Neuronal stem cell (in vitro differentiated cells): ENCODE results near the gene MRPS34.

Experiments used
- DNase-seq: peaks from one replicate; pipeline ENCODE4 v3.0.0-alpha.2; 2013; ENCODE audit warnings: low spot score
- H2AFZ ChIP-seq: one replicate; pipeline ENCODE4 v1.6.1; 2013; ENCODE audit warnings: mild to moderate bottlenecking, low read length, inconsistent platforms
- H2AK5ac ChIP-seq: 2 replicates; pipeline ENCODE4 v1.6.1; 2013; ENCODE audit warnings: low read depth, mild to moderate bottlenecking, inconsistent platforms, low read length, moderate library complexity, mixed read lengths
- H2BK120ac ChIP-seq: 2 replicates; pipeline ENCODE4 v1.6.1; 2013; ENCODE audit warnings: low read depth, mild to moderate bottlenecking, inconsistent platforms, low read length, moderate library complexity, mixed read lengths
- H2BK12ac ChIP-seq: one replicate; pipeline ENCODE4 v1.6.1; 2013; ENCODE audit warnings: low read length, inconsistent platforms
- H2BK15ac ChIP-seq: 2 replicates; pipeline ENCODE4 v1.6.1; 2013; ENCODE audit warnings: mild to moderate bottlenecking, low read length, inconsistent platforms, mixed read lengths
- H2BK5ac ChIP-seq: one replicate; pipeline ENCODE4 v1.6.1; 2013; ENCODE audit warnings: inconsistent platforms, mild to moderate bottlenecking, low read length, moderate library complexity
- H3K14ac ChIP-seq: one replicate; pipeline ENCODE4 v1.6.1; 2013; ENCODE audit warnings: low read length, inconsistent platforms
- H3K18ac ChIP-seq: 2 replicates; pipeline ENCODE4 v1.6.1; 2013; ENCODE audit warnings: low read length, inconsistent platforms
- H3K23ac ChIP-seq: 2 replicates; pipeline ENCODE4 v1.6.1; 2013; ENCODE audit warnings: low read depth, mild to moderate bottlenecking, mixed read lengths, low read length, inconsistent platforms; ENCODE audit not compliant: poor library complexity
- H3K27ac ChIP-seq: replicated peaks from 3 replicates; pipeline ENCODE4 v1.5.1; 2013; ENCODE audit warnings: low read length, inconsistent platforms
- H3K27me3 ChIP-seq, 3 experiments: 2 replicates each; pipeline ENCODE4 v1.6.1; 2013; ENCODE audit warnings: low read length in 3 of 3, mild to moderate bottlenecking in 2 of 3, inconsistent platforms in 1 of 3, low read depth in 1 of 3, mixed read lengths in 1 of 3, moderate library complexity in 1 of 3; ENCODE audit not compliant: control insufficient read depth in 3 of 3, insufficient read depth in 3 of 3
- H3K36me3 ChIP-seq, 2 donors: replicated peaks in 1 of 2; 2 replicates each; pipeline ENCODE4 v1.6.1; 2013; ENCODE audit warnings: low read length in 2 of 2; ENCODE audit not compliant: control insufficient read depth in 2 of 2, insufficient read depth in 2 of 2
- H3K4ac ChIP-seq: 2 replicates; pipeline ENCODE4 v1.6.1; 2013; ENCODE audit warnings: inconsistent platforms, mild to moderate bottlenecking, low read length, moderate library complexity
- H3K4me1 ChIP-seq, 2 donors: 1 replicate in 1 of 2; 2 replicates in 1 of 2; pipeline ENCODE4 v1.6.1; 2013; ENCODE audit warnings: low read length in 2 of 2, low read depth in 1 of 2; ENCODE audit not compliant: control insufficient read depth in 2 of 2, insufficient read depth in 1 of 2
- H3K4me2 ChIP-seq: one replicate; pipeline ENCODE4 v1.6.1; 2013; ENCODE audit warnings: mild to moderate bottlenecking, low read length, inconsistent platforms; ENCODE audit not compliant: insufficient read depth, poor library complexity, severe bottlenecking
- H3K4me3 ChIP-seq, 2 donors: 2 replicates each; pipeline ENCODE4 v1.5.1; 2013; ENCODE audit warnings: low read length in 2 of 2, mild to moderate bottlenecking in 2 of 2, inconsistent platforms in 1 of 2, moderate library complexity in 1 of 2
- H3K79me1 ChIP-seq: one replicate; pipeline ENCODE4 v1.6.1; 2013; ENCODE audit warnings: low read depth, mild to moderate bottlenecking, inconsistent platforms, low read length, moderate library complexity
- H3K9ac ChIP-seq: one replicate; pipeline ENCODE4 v1.6.1; 2013; ENCODE audit warnings: mild to moderate bottlenecking, low read depth, low read length, inconsistent platforms; ENCODE audit not compliant: poor library complexity
- H3K9me3 ChIP-seq, 2 donors: replicated peaks in 1 of 2; 2 replicates each; pipeline versions ENCODE3 to v1.6.1; 2013; ENCODE audit warnings: low read length in 2 of 2, mild to moderate bottlenecking in 2 of 2, inconsistent platforms in 1 of 2, low read depth in 1 of 2, mixed read lengths in 1 of 2, moderate library complexity in 1 of 2; ENCODE audit not compliant: control insufficient read depth in 2 of 2, insufficient read depth in 1 of 2
- H4K8ac ChIP-seq: one replicate; pipeline ENCODE4 v1.6.1; 2013; ENCODE audit warnings: low read depth, mild to moderate bottlenecking, inconsistent platforms, low read length, moderate library complexity
- H4K91ac ChIP-seq: one replicate; pipeline ENCODE4 v1.6.1; 2013; ENCODE audit warnings: low read length, low read depth, mild to moderate bottlenecking, inconsistent platforms; ENCODE audit not compliant: poor library complexity
- WGBS, 2 donors: extraction: QIAGEN DNeasy Blood & Tissue Kit; methylation state at CpG; one replicate each; pipeline ENCODE4 v1.1.7; 2013; ENCODE audit warnings: missing lambda C conversion rate in 2 of 2, mixed read lengths in 1 of 2; ENCODE audit not compliant: insufficient read length in 2 of 2, insufficient replicate concordance in 1 of 2; ENCODE audit errors: extremely low coverage in 2 of 2; 5-methylcytosine and 5-hydroxymethylcytosine counted together
- small RNA-seq: library from polyadenylated mRNA; stranded (forward); fragments of <200 nt; extraction: miRNeasy Mini kit (QIAGEN cat#:217004); gene quantifications from one replicate; pipeline ENCODE3, GENCODE V24; 2013; ENCODE audit not compliant: insufficient read depth

The MRPS34 gene

GRCh38 chr16:1723450-1724147 lies 49.3 kb downstream of the MRPS34 start:
- Histone ChIP-seq H3K79me1 (peaks cover 8% of the 10 kb centered on the region), H2BK120ac (no peak overlapping the region), H3K36me3 (peaks cover 25 to 36% of the 10 kb centered on the region in 2 donors), H2BK12ac (peak overlapping the region; percentile 25), H3K27ac (no peak overlapping the region), H2BK5ac (no peak overlapping the region), H3K9me3 (peaks cover 0 to 2% of the 10 kb centered on the region in 2 donors), H2AFZ (no peak overlapping the region), H3K27me3 (no peaks in the 10 kb centered on the region), H3K4me2 (no peak overlapping the region), H3K18ac (no peak overlapping the region), H3K23ac (no peak overlapping the region), H3K4me1 (no peaks in the 10 kb centered on the region), H3K4ac (no peak overlapping the region), H2BK15ac (no peak overlapping the region), H3K14ac (no peak overlapping the region), H4K91ac (no peak overlapping the region), H4K8ac (no peak overlapping the region), H3K9ac (no peak overlapping the region), H3K4me3 (no peak overlapping the region), H2AK5ac (no peak overlapping the region)
- no CpG with 5 or more reads among the region's 6 CpGs for WGBS, 2 donors
- DNase-seq: no peak

Small RNA genes lying within 50 kb of the gene (small RNA-seq; reads per million reads assigned to genes)
- 83.2 reads per million, percentile 96 among the genes with 10 or more reads in this experiment for gene MIR3177
